ENCODE measurements around the gene MTA1. TPM values are rescaled to one million over a fixed set of nuclear protein-coding genes. Genes with fewer than 3 reads are reported as not detected.

Gene MTA1
- total RNA-seq, 2 experiments from 2014 or later = 103 to 217 TPM

DNA sequence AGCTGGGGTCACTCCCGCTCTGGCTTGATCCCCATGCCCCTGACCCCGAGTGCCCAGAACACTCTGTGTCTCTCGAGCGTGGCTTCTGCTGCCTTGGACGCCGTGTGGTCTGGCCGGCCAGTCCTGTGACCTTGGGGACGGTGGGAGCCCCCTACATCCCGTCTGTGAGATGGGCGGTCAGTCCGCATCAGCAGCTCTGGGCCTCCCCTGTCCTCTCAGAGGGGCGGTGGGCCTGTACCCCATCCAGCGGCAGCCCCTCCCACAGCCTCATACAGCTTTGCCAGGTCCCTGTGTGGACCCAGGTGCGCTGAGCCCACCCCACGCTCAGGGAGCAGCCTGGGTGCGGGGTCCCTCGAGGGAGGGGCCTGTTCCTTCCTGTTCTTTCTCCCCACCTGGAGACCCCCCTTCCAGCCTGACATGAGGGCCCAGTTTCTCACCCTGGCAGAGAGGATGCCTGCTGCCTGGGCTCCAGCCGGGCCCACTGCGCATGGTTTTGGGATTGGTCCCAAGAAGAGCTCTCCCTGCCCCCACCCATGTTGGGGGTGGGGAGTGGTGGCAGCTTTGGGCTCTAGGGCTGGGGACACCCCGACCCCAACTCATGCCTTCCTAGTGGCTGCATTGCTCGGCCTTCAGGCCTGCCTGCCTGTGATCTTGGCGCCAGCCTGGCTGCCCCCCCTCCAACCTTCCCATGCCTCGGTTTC is 1.5 kb downstream of the MTA1 start:
- no peak for TF ChIP-seq EZH2phosphoT487 (IDR thresholded peaks at IDR 0.05; ENCODE audit: borderline replicate concordance, low read depth, low read length)
- TF ChIP-seq, protein P1, sequence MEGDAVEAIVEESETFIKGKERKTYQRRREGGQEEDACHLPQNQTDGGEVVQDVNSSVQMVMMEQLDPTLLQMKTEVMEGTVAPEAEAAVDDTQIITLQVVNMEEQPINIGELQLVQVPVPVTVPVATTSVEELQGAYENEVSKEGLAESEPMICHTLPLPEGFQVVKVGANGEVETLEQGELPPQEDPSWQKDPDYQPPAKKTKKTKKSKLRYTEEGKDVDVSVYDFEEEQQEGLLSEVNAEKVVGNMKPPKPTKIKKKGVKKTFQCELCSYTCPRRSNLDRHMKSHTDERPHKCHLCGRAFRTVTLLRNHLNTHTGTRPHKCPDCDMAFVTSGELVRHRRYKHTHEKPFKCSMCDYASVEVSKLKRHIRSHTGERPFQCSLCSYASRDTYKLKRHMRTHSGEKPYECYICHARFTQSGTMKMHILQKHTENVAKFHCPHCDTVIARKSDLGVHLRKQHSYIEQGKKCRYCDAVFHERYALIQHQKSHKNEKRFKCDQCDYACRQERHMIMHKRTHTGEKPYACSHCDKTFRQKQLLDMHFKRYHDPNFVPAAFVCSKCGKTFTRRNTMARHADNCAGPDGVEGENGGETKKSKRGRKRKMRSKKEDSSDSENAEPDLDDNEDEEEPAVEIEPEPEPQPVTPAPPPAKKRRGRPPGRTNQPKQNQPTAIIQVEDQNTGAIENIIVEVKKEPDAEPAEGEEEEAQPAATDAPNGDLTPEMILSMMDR (conservative IDR thresholded peaks at IDR 0.05; ENCODE audit: low read length) = no peak
- 0 out of 2 replicates have a peak, but pooled peaks cover 5% of the 10 kb centered on the region for H4K20me1 ChIP-seq (ENCODE audit: insufficient read depth, low read length)
- intact Hi-C loops (cut with micrococcal nuclease; ENCODE audit: unreplicated experiment) = no loop called here
- peaks cover 28% of the 10 kb centered on the region for H3K4me1 ChIP-seq (ENCODE audit: insufficient read depth, low read length, poor library complexity, severe bottlenecking)
- H3K9me3 ChIP-seq (ENCODE audit: low read length) = no peaks in the 10 kb centered on the region
- POLR2A ChIA-PET = interaction anchor here (0.6 kb wide), 1 partner anchor 18 kb away, joined by 6 read pairs; no protein-coding TSS in a partner anchor
- no peaks in the 10 kb centered on the region for H3K9me2 ChIP-seq (ENCODE audit: insufficient read depth, low read length)
- CTCF ChIA-PET (ENCODE audit: unreplicated experiment) = interaction anchor here (0.5 to 0.6 kb wide), 2 partner anchors 22 to 59 kb away, joined by 3 to 5 read pairs; no protein-coding TSS in a partner anchor
- no TSS peak for BruUV-seq (replicated peaks)
- peaks cover 46% of the 10 kb centered on the region for H3K36me3 ChIP-seq (ENCODE audit: insufficient read depth, low read length)
- peak overlapping the region; percentile 100 for H3K4me3 ChIP-seq (ENCODE audit: low read depth, low read length, poor library complexity, severe bottlenecking)
- no peak overlapping the region for H2AFZ ChIP-seq (ENCODE audit: low read length)
- peaks cover 44% of the 10 kb centered on the region for H3K79me2 ChIP-seq (ENCODE audit: insufficient read depth, low read depth, low read length)
- peak overlapping the region; percentile 54 for H3K27ac ChIP-seq (ENCODE audit: low read depth, low read length, poor library complexity, severe bottlenecking)
- DNase-seq (ENCODE audit: low spot score) = no peak
- H3K4me2 ChIP-seq (ENCODE audit: low read length) = peak overlapping the region; percentile 91

DNA sequence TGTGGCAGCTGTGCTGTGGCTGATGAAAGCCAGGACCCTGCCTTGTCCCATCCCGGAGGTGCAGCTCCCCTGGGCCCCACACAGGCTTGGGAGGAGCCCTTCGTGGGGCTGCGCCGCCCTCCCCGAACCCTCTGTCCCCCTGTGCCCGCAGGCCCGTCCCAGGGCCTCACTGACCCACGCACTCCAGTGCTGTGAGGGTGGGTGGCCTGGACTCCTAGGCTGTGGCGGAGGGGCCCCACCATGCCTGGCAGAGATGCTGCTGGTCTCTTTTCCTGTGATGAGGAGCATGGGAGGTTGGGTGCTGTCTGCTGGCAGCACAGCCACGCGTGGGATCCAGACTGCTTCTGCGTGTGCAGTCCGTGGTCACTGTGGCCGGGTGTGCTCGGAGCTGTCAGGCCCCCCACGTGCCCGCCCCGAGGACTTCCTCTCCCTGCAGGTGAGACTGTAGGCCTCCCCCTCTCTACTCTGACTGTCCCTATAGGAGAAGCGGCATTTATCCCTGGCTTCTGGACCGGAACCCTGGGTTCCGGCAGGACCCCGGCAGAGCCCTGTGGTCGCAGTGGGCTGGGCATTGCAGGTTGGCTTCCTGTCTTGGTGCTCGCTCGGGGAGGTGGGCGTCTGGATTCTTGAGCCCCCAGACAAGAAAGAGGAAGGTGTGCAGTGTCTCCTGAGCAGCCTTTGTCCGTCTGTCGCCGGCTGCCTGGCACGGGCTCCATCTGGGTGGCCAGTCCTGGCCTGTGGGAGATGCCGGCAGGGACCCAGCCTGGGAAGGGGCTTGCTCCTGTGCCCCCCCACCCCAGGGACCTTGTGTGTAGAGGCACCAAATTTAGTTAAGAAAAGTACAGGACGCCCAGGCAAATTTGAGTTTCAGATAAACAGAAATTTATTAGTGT is 2.3 kb downstream of the MTA1 start:
- peak overlapping the region; percentile 91 for H3K4me2 ChIP-seq (ENCODE audit: low read length)
- CTCF ChIA-PET (ENCODE audit: unreplicated experiment) = no interaction called here
- 0 out of 2 replicates have a peak, but pooled peaks cover 5% of the 10 kb centered on the region for H4K20me1 ChIP-seq (ENCODE audit: insufficient read depth, low read length)
- H3K36me3 ChIP-seq (ENCODE audit: insufficient read depth, low read length) = peaks cover 54% of the 10 kb centered on the region
- POLR2A ChIA-PET = interaction anchor here (0.6 to 1.0 kb wide), 2 partner anchors 19 to 287 kb away, joined by 3 read pairs; no protein-coding TSS in a partner anchor
- no TSS peak for BruUV-seq (replicated peaks)
- intact Hi-C loops (cut with micrococcal nuclease; ENCODE audit: unreplicated experiment) = no loop called here
- no peak for TF ChIP-seq EZH2phosphoT487 (IDR thresholded peaks at IDR 0.05; ENCODE audit: borderline replicate concordance, low read depth, low read length)
- TF ChIP-seq, protein P1 (conservative IDR thresholded peaks at IDR 0.05; ENCODE audit: low read length) = no peak
- H3K4me3 ChIP-seq (ENCODE audit: low read depth, low read length, poor library complexity, severe bottlenecking) = peak overlapping the region; percentile 100
- DNase-seq (ENCODE audit: low spot score) = no peak
- H3K9me2 ChIP-seq (ENCODE audit: insufficient read depth, low read length) = no peaks in the 10 kb centered on the region
- no peaks in the 10 kb centered on the region for H3K9me3 ChIP-seq (ENCODE audit: low read length)
- H2AFZ ChIP-seq (ENCODE audit: low read length) = no peak overlapping the region
- no peak overlapping the region for H3K27ac ChIP-seq (ENCODE audit: low read depth, low read length, poor library complexity, severe bottlenecking)
- H3K79me2 ChIP-seq (ENCODE audit: insufficient read depth, low read depth, low read length) = peaks cover 44% of the 10 kb centered on the region
- peaks cover 28% of the 10 kb centered on the region for H3K4me1 ChIP-seq (ENCODE audit: insufficient read depth, low read length, poor library complexity, severe bottlenecking)

All from OCI-LY7 (cell line).